ENCODE results near the gene IL2RA. TPM values are rescaled to one million over a fixed set of nuclear protein-coding genes. Genes with fewer than 3 reads are reported as not detected.

Gene IL2RA
- total and polyA plus RNA-seq, 9 of the 15 experiments (the other 6 are each of a cell fraction or from before 2014, with no cell fraction given), result 0.95 TPM; not detected in 8

- TF ChIP-seq, protein P1, sequence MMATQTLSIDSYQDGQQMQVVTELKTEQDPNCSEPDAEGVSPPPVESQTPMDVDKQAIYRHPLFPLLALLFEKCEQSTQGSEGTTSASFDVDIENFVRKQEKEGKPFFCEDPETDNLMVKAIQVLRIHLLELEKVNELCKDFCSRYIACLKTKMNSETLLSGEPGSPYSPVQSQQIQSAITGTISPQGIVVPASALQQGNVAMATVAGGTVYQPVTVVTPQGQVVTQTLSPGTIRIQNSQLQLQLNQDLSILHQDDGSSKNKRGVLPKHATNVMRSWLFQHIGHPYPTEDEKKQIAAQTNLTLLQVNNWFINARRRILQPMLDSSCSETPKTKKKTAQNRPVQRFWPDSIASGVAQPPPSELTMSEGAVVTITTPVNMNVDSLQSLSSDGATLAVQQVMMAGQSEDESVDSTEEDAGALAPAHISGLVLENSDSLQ (IDR thresholded peaks at IDR 0.05), result 0 out of 2 replicates have a peak, but pooled peaks have one; percentile 30
- no peak for TF ChIP-seq MCM3 (IDR thresholded peaks at IDR 0.05)
- TF ChIP-seq KDM1A (IDR thresholded peaks at IDR 0.05), result peak; percentile 39 to 63; a peak in 2 of 4 replicates
- peak; percentile 84 for TF ChIP-seq NR2C1 (IDR thresholded peaks at IDR 0.05)
- TF ChIP-seq NR2C1 (tag; IDR thresholded peaks at IDR 0.05), result peak; percentile 88
- TF ChIP-seq RCOR1 (IDR thresholded peaks at IDR 0.05; ENCODE audit: borderline replicate concordance in 1 of 2, low read depth in 2 of 2, low read length in 2 of 2), result peak in 1 of 2 experiments; percentile 56; a peak in 2 of 4 replicates
- TF ChIP-seq DPF2 (IDR thresholded peaks at IDR 0.05), result peak; percentile 89
- peak; percentile 94 for TF ChIP-seq FOSL1 (tag; conservative IDR thresholded peaks at IDR 0.05)
- TF ChIP-seq MTA1 (IDR thresholded peaks at IDR 0.05; ENCODE audit: borderline replicate concordance), result peak; percentile 56; the same call in 1 of the 2 replicates
- TF ChIP-seq CEBPG (CRISPR knock-in tag; IDR thresholded peaks at IDR 0.05), result 0 out of 2 replicates have a peak, but pooled peaks have one; percentile 4
- TF ChIP-seq CEBPG (tag; conservative IDR thresholded peaks at IDR 0.05 in 1 of 2, IDR thresholded peaks at IDR 0.05 in 1 of 2), result no peak
- TF ChIP-seq TEAD1 (CRISPR knock-in tag; IDR thresholded peaks at IDR 0.05), result 0 out of 4 replicates have a peak, but pooled peaks of 1 of the 2 experiments have one; percentile 20
- TF ChIP-seq TOE1 (IDR thresholded peaks at IDR 0.05; ENCODE audit: borderline replicate concordance), result peak; percentile 16; the same call in 1 of the 2 replicates
- TF ChIP-seq TOE1 (CRISPR knock-in tag; IDR thresholded peaks at IDR 0.05; ENCODE audit: borderline replicate concordance, low read depth), result no peak
- no peak for TF ChIP-seq ARID2 (IDR thresholded peaks at IDR 0.05)
- TF ChIP-seq ZNF134 (CRISPR knock-in tag; conservative IDR thresholded peaks at IDR 0.05), result no peak
- no peak for TF ChIP-seq ZBED1 (IDR thresholded peaks at IDR 0.05)
- no peak for TF ChIP-seq MAFF (IDR thresholded peaks at IDR 0.05; ENCODE audit: low read length)
- TF ChIP-seq ZKSCAN8 (CRISPR knock-in tag; IDR thresholded peaks at IDR 0.05), result peak; percentile 75
- TF ChIP-seq HNRNPK (IDR thresholded peaks at IDR 0.05; ENCODE audit: low read depth, low read length, poor library complexity, severe bottlenecking), result no peak
- no peak; a peak in 1 of 4 replicates for TF ChIP-seq FOXA3 (CRISPR knock-in tag; conservative IDR thresholded peaks at IDR 0.05 in 1 of 2, IDR thresholded peaks at IDR 0.05 in 1 of 2)
- TF ChIP-seq ZNF507 (tag; conservative IDR thresholded peaks at IDR 0.05), result no peak
- TF ChIP-seq, protein P2, sequence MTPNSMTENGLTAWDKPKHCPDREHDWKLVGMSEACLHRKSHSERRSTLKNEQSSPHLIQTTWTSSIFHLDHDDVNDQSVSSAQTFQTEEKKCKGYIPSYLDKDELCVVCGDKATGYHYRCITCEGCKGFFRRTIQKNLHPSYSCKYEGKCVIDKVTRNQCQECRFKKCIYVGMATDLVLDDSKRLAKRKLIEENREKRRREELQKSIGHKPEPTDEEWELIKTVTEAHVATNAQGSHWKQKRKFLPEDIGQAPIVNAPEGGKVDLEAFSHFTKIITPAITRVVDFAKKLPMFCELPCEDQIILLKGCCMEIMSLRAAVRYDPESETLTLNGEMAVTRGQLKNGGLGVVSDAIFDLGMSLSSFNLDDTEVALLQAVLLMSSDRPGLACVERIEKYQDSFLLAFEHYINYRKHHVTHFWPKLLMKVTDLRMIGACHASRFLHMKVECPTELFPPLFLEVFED (CRISPR knock-in tag; conservative IDR thresholded peaks at IDR 0.05), result no peak
- peak; percentile 77; the same call in 1 of the 2 replicates for TF ChIP-seq HMBOX1 (IDR thresholded peaks at IDR 0.05)
- TF ChIP-seq CREB1 (IDR thresholded peaks at IDR 0.05), result peak; percentile 7; the same call in 1 of the 2 replicates
- no peak for TF ChIP-seq CREB1 (CRISPR knock-in tag; IDR thresholded peaks at IDR 0.05)
- no peak for TF ChIP-seq PPARD (CRISPR knock-in tag; IDR thresholded peaks at IDR 0.05)
- TF ChIP-seq, protein P3, sequence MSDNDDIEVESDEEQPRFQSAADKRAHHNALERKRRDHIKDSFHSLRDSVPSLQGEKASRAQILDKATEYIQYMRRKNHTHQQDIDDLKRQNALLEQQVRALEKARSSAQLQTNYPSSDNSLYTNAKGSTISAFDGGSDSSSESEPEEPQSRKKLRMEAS (CRISPR knock-in tag; IDR thresholded peaks at IDR 0.05), result 0 out of 2 replicates have a peak, but pooled peaks have one; percentile 22
- peak; percentile 47; the same call in 1 of the 2 replicates for TF ChIP-seq EP300 (IDR thresholded peaks at IDR 0.05; ENCODE audit: low read length)
These were observed 90.8 kb downstream of the IL2RA start (continued) for GRCh38 chr10:5971315-5971832.
